H9 (cell line): ENCODE results near the gene LGMN. TPM values are rescaled to one million over a fixed set of nuclear protein-coding genes. Genes with fewer than 3 reads are reported as not detected.

Experiments
- DNase-seq: peaks from one replicate; pipeline ENCODE4 v3.0.0-alpha.2; 2017
- H2AFZ ChIP-seq: one replicate; pipeline ENCODE4 v1.6.1; 2013; ENCODE audit warnings: mild to moderate bottlenecking, low read length, control low read depth, moderate library complexity
- H2AK5ac ChIP-seq: 2 replicates; pipeline ENCODE4 v1.6.1; 2013; ENCODE audit warnings: low read length, control low read depth, mixed read lengths; ENCODE audit not compliant: insufficient read length
- H2BK120ac ChIP-seq: one replicate; pipeline ENCODE4 v1.6.1; 2013; ENCODE audit warnings: low read depth, mild to moderate bottlenecking, low read length, control low read depth, inconsistent platforms; ENCODE audit not compliant: poor library complexity, severe bottlenecking
- H2BK12ac ChIP-seq: 2 replicates; pipeline ENCODE4 v1.6.1; 2013; ENCODE audit warnings: low read length, control low read depth, mixed read lengths, low read depth; ENCODE audit not compliant: insufficient read length
- H2BK15ac ChIP-seq: 2 replicates; pipeline ENCODE4 v1.6.1; 2013; ENCODE audit warnings: low read depth, low read length, control low read depth
- H2BK20ac ChIP-seq: one replicate; pipeline ENCODE4 v1.6.1; 2013; ENCODE audit warnings: low read depth, mild to moderate bottlenecking, low read length, control low read depth, inconsistent platforms; ENCODE audit not compliant: poor library complexity, severe bottlenecking
- H2BK5ac ChIP-seq: 2 replicates; pipeline ENCODE4 v1.6.1; 2013; ENCODE audit warnings: low read length, control low read depth, mixed read lengths; ENCODE audit not compliant: insufficient read length
- H3K14ac ChIP-seq: 2 replicates; pipeline ENCODE4 v1.6.1; 2013; ENCODE audit warnings: low read length, control low read depth; ENCODE audit not compliant: insufficient read depth
- H3K18ac ChIP-seq: 2 replicates; pipeline ENCODE4 v1.6.1; 2013; ENCODE audit warnings: low read depth, mild to moderate bottlenecking, mixed read lengths, low read length, control low read depth; ENCODE audit not compliant: insufficient read length
- H3K23ac ChIP-seq: 2 replicates; pipeline ENCODE4 v1.6.1; 2013; ENCODE audit warnings: low read length, control low read depth, mixed read lengths, low read depth; ENCODE audit not compliant: insufficient read length
- H3K23me2 ChIP-seq: 2 replicates; pipeline ENCODE4 v1.6.1; 2013; ENCODE audit warnings: low read depth, mild to moderate bottlenecking, mixed read lengths, low read length, control low read depth; ENCODE audit not compliant: insufficient read length, poor library complexity, severe bottlenecking
- H3K27ac ChIP-seq: 2 replicates; pipeline ENCODE4 v1.5.1; 2013; ENCODE audit warnings: low read length, control low read depth, mixed read lengths, low read depth; ENCODE audit not compliant: insufficient read length
- H3K27me3 ChIP-seq: 2 replicates; pipeline ENCODE4 v1.6.1; 2013; ENCODE audit warnings: low read length, control low read depth, inconsistent platforms; ENCODE audit not compliant: insufficient read depth
- H3K4ac ChIP-seq: 2 replicates; pipeline ENCODE4 v1.6.1; 2013; ENCODE audit warnings: low read depth, mild to moderate bottlenecking, control low read depth, inconsistent platforms, low read length, moderate library complexity
- H3K4me1 ChIP-seq: 2 replicates; pipeline ENCODE4 v1.6.1; 2013; ENCODE audit warnings: low read length, control low read depth, inconsistent platforms; ENCODE audit not compliant: insufficient read depth
- H3K4me2 ChIP-seq: 2 replicates; pipeline ENCODE4 v1.6.1; 2013; ENCODE audit warnings: low read length, control low read depth, mixed read lengths; ENCODE audit not compliant: insufficient read length, insufficient read depth
- H3K56ac ChIP-seq: 2 replicates; pipeline ENCODE4 v1.6.1; 2013; ENCODE audit warnings: low read depth, mild to moderate bottlenecking, mixed read lengths, low read length, control low read depth; ENCODE audit not compliant: insufficient read length
- H3K79me1 ChIP-seq: 2 replicates; pipeline ENCODE4 v1.6.1; 2013; ENCODE audit warnings: low read depth, mild to moderate bottlenecking, moderate library complexity, low read length, control low read depth, inconsistent platforms; ENCODE audit not compliant: insufficient read depth, poor library complexity, severe bottlenecking
- H3K79me2 ChIP-seq: 2 replicates; pipeline ENCODE4 v1.6.1; 2013; ENCODE audit warnings: low read length, control low read depth, inconsistent platforms; ENCODE audit not compliant: insufficient read depth
- H3K9ac ChIP-seq: 2 replicates; pipeline ENCODE4 v1.6.1; 2013; ENCODE audit warnings: low read length, control low read depth, mixed read lengths; ENCODE audit not compliant: insufficient read length; ENCODE audit errors: extremely low read depth
- H3K9me3 ChIP-seq: one replicate; pipeline ENCODE4 v1.6.1; 2013; ENCODE audit warnings: low read depth, low read length, inconsistent platforms; ENCODE audit not compliant: control insufficient read depth
- H3T11ph ChIP-seq: one replicate; pipeline ENCODE4 v1.6.1; 2013; ENCODE audit warnings: mild to moderate bottlenecking, low read length, control low read depth, inconsistent platforms
- H4K20me1 ChIP-seq: one replicate; pipeline ENCODE4 v1.6.1; 2013; ENCODE audit not compliant: control insufficient read depth, insufficient read length, insufficient read depth
- H4K5ac ChIP-seq: 2 replicates; pipeline ENCODE4 v1.6.1; 2013; ENCODE audit warnings: low read depth, mild to moderate bottlenecking, mixed read lengths, low read length, control low read depth; ENCODE audit not compliant: insufficient read length
- H4K8ac ChIP-seq: replicated peaks from 2 replicates; pipeline ENCODE4 v1.6.1; 2013; ENCODE audit warnings: low read length, control low read depth, mixed read lengths, low read depth; ENCODE audit not compliant: insufficient read length
- H4K91ac ChIP-seq: 2 replicates; pipeline ENCODE4 v1.6.1; 2013; ENCODE audit warnings: low read depth, mild to moderate bottlenecking, moderate library complexity, mixed read lengths, low read length, control low read depth; ENCODE audit not compliant: insufficient read length
- H3K27ac Mint-ChIP-seq, 3 experiments: 2 replicates in 2 of 3; 3 replicates in 1 of 3; pipeline ENCODE4 v1.8.0; 2020 to 2021; ENCODE audit warnings: mixed read lengths in 3 of 3, mild to moderate bottlenecking in 1 of 3, moderate library complexity in 1 of 3
- H3K27me3 Mint-ChIP-seq: 2 replicates; pipeline ENCODE4 v1.8.0; 2021; ENCODE audit warnings: low read depth, mild to moderate bottlenecking, moderate library complexity, mixed read lengths
- H3K36me3 Mint-ChIP-seq, 3 experiments: 2 replicates in 2 of 3; 3 replicates in 1 of 3; pipeline ENCODE4 v1.8.0; 2020 to 2021; ENCODE audit warnings: low read depth in 3 of 3, mixed read lengths in 3 of 3; ENCODE audit not compliant: insufficient read depth in 1 of 3
- H3K4me1 Mint-ChIP-seq, 2 experiments: 2 replicates each; pipeline ENCODE4 v1.8.0; 2020; ENCODE audit warnings: mixed read lengths in 2 of 2
- H3K4me3 Mint-ChIP-seq, 2 experiments: 2 replicates in 1 of 2; 3 replicates in 1 of 2; pipeline ENCODE4 v1.8.0; 2020 to 2021; ENCODE audit warnings: mild to moderate bottlenecking in 2 of 2, mixed read lengths in 2 of 2, moderate library complexity in 1 of 2
- H3K9me3 Mint-ChIP-seq, 2 experiments: 2 replicates in 1 of 2; 3 replicates in 1 of 2; pipeline ENCODE4 v1.8.0; 2020; ENCODE audit warnings: mild to moderate bottlenecking in 2 of 2, mixed read lengths in 2 of 2, moderate library complexity in 1 of 2
- CTCF ChIP-seq: fragments of 200-600 bp; sonication (generic); conservative IDR thresholded peaks from 3 replicates; pipeline ENCODE4 v1.8.0; 2021; ENCODE audit warnings: antibody characterized with exemption, mild to moderate bottlenecking
- WGBS: extraction: QIAGEN DNeasy Blood & Tissue Kit; methylation state at CpG from one replicate; pipeline ENCODE4 v1.1.7; 2013; ENCODE audit warnings: missing lambda C conversion rate, low lambda C conversion rate, mixed read lengths; ENCODE audit not compliant: insufficient read length; ENCODE audit errors: extremely low coverage; 5-methylcytosine and 5-hydroxymethylcytosine counted together
- total RNA-seq: library from RNA; stranded (reverse); gene quantifications from 2 replicates; pipeline ENCODE4 v1.2.1, GENCODE V29; 2021

The LGMN gene
- total RNA-seq, 1 experiment from 2014 or later = 55.3 TPM

DNA sequence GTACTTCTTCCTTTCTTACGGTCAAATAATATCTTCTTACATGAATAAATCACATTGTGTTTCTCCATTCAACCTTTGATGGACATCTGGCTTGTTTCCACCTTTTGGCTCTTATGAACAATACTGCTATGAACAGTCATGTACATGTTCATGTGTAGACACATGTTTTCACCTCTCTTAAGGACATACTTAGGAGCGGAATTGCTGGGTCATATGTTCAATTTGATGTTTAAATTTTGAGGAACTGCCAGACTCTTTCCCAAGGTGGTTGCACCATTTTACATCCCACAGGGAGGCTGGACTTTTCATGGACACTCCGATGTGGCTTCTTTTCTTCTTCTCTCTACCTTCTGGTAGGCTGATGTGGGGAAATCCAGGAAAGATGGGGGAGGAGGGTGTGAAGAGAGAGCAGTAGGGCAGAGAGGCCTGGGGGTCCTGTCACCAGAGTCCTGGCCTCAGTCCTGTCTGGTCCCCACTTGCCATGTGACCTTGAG lies 16.8 kb downstream of the LGMN start:
- Histone ChIP-seq H4K20me1 (no peaks in the 10 kb centered on the region), H3K18ac (no peak overlapping the region)
- peaks cover 24 to 32% (median 27%) of the 10 kb centered on the region in 3 experiments for H3K36me3 Mint-ChIP-seq

More for the DNA sequence above, 16.8 kb downstream of the LGMN start:
- H3K56ac ChIP-seq = no peak overlapping the region
- H3K14ac ChIP-seq = no peak overlapping the region
- Mint-ChIP-seq H3K27ac (no peak overlapping the region), H3K4me3 (no peak overlapping the region), H3K9me3 (no peaks in the 10 kb centered on the region), H3K27me3 (no peaks in the 10 kb centered on the region; the same call in 1 of the 2 replicates), H3K4me1 (peaks cover 6% of the 10 kb centered on the region in 2 experiments)
- H3K4me1 ChIP-seq = no peaks in the 10 kb centered on the region
- H2BK20ac ChIP-seq = no peak overlapping the region
- H3K4me2 ChIP-seq = no peak overlapping the region
- DNase-seq = no peak
- H3K79me2 ChIP-seq = no peaks in the 10 kb centered on the region; the same call in 1 of the 2 replicates
- no peak overlapping the region for H3K4ac ChIP-seq
- no peak overlapping the region for H4K8ac ChIP-seq
- H3T11ph ChIP-seq = no peak overlapping the region
- no peak overlapping the region for H2BK12ac ChIP-seq
- no peak overlapping the region for H2BK5ac ChIP-seq
- H3K23ac ChIP-seq = no peak overlapping the region
- no peak overlapping the region for H2BK120ac ChIP-seq
- peaks cover 7% of the 10 kb centered on the region for H3K79me1 ChIP-seq
- no peak overlapping the region for H4K91ac ChIP-seq
- no CpG with 5 or more reads among the region's 3 CpGs for WGBS
- no peak overlapping the region for H2AK5ac ChIP-seq
- H3K27me3 ChIP-seq = no peaks in the 10 kb centered on the region
- no peak overlapping the region for H2BK15ac ChIP-seq
- no peak overlapping the region for H3K9ac ChIP-seq
- no peaks in the 10 kb centered on the region for H3K23me2 ChIP-seq
- no peak overlapping the region for H4K5ac ChIP-seq
- no peak overlapping the region for H3K27ac ChIP-seq
- TF ChIP-seq CTCF = no peak
- no peak overlapping the region for H2AFZ ChIP-seq
- H3K9me3 ChIP-seq = no peaks in the 10 kb centered on the region
